ENCODE results near the gene ANO1. TPM values are rescaled to one million over a fixed set of nuclear protein-coding genes. Genes with fewer than 3 reads are reported as not detected.

ANO1 gene
- polyA plus RNA-seq, 1 of the 3 experiments (the other 2 are of a cell fraction): not detected

DNA sequence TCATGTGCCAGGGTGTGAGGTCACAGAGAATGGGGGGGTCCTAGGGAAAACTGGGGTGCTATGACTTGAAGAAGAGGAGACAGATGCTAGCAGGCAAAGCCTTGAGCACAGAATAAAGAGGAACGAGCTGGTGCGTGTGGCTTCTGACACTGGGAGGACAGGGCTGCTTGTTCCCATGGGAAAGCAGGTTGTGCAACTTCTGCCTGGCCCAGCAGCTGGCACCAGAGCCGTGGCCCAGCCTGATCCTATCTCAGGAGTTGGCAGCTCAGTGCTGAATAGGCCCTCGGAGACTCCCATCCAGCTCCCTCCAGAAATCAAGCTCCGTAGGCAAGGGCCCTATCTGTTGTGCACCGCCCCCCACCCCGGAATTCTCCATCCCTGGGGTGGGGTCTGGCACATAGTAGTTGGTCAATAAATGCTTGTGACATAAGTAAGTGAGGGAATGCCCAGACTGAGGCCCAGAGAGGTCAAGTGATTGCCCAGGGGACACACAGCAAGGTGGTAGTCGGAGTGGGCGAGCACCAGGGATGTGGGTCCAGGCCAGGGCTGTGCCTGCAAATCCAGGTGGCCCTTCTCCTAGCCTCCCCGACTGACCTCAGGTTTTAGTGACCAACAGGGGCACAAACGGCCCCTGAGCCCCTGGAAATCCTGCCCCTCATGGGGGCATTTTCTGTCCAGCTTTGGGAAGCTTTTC, 105.5 kb downstream of the ANO1 start:
- H3K27me3 ChIP-seq (ENCODE audit: insufficient read depth): peaks cover 14% of the 10 kb centered on the region
- no peaks in the 10 kb centered on the region for H3K36me3 ChIP-seq (replicated peaks in 1 of 2; ENCODE audit: control insufficient read depth in 1 of 2, insufficient read depth in 2 of 2, low read length in 1 of 2)
- ChIA-PET CTCF (interaction anchor here (0.9 to 2.9 kb wide), 6 partner anchors 8 to 479 kb away, joined by 3 to 21 read pairs (median 6); no protein-coding TSS in a partner anchor), POLR2A (no interaction called here)
- WGBS (ENCODE audit: low lambda C conversion rate): 39% methylated on average over 10 of the region's 11 CpGs
- no peak overlapping the region for H3K4me3 ChIP-seq (ENCODE audit: low read depth in 2 of 2, low read length in 1 of 2)
- no peak for DNase-seq
- no peaks in the 10 kb centered on the region for H3F3A ChIP-seq (replicated peaks; ENCODE audit: insufficient read depth)
- H3K4me2 ChIP-seq: no peak overlapping the region
- no peaks in the 10 kb centered on the region for H3K79me2 ChIP-seq (ENCODE audit: insufficient read depth)
- no peaks in the 10 kb centered on the region for H4K20me1 ChIP-seq (ENCODE audit: insufficient read depth)
- H2AFZ ChIP-seq (ENCODE audit: low read depth): no peak overlapping the region
- H3K9ac ChIP-seq: no peak overlapping the region
- H3K9me2 ChIP-seq: no peaks in the 10 kb centered on the region
- no peaks in the 10 kb centered on the region for H3K9me3 ChIP-seq
- H3K27ac ChIP-seq (ENCODE audit: low read depth in 2 of 2, low read length in 1 of 2): no peak overlapping the region
- TF ChIP-seq YY1 (IDR thresholded peaks at IDR 0.05; ENCODE audit: low read depth): no peak
- TF ChIP-seq RFX5 (IDR thresholded peaks at IDR 0.05; ENCODE audit: low read length): no peak
- TF ChIP-seq, protein P1, sequence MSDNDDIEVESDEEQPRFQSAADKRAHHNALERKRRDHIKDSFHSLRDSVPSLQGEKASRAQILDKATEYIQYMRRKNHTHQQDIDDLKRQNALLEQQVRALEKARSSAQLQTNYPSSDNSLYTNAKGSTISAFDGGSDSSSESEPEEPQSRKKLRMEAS (IDR thresholded peaks at IDR 0.05; ENCODE audit: low read depth): no peak
- TF ChIP-seq, protein P2, sequence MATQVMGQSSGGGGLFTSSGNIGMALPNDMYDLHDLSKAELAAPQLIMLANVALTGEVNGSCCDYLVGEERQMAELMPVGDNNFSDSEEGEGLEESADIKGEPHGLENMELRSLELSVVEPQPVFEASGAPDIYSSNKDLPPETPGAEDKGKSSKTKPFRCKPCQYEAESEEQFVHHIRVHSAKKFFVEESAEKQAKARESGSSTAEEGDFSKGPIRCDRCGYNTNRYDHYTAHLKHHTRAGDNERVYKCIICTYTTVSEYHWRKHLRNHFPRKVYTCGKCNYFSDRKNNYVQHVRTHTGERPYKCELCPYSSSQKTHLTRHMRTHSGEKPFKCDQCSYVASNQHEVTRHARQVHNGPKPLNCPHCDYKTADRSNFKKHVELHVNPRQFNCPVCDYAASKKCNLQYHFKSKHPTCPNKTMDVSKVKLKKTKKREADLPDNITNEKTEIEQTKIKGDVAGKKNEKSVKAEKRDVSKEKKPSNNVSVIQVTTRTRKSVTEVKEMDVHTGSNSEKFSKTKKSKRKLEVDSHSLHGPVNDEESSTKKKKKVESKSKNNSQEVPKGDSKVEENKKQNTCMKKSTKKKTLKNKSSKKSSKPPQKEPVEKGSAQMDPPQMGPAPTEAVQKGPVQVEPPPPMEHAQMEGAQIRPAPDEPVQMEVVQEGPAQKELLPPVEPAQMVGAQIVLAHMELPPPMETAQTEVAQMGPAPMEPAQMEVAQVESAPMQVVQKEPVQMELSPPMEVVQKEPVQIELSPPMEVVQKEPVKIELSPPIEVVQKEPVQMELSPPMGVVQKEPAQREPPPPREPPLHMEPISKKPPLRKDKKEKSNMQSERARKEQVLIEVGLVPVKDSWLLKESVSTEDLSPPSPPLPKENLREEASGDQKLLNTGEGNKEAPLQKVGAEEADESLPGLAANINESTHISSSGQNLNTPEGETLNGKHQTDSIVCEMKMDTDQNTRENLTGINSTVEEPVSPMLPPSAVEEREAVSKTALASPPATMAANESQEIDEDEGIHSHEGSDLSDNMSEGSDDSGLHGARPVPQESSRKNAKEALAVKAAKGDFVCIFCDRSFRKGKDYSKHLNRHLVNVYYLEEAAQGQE (IDR thresholded peaks at IDR 0.05; ENCODE audit: low read depth, low read length): no peak
- TF ChIP-seq NFIC (IDR thresholded peaks at IDR 0.05; ENCODE audit: borderline replicate concordance): no peak
- TF ChIP-seq TCF12 (IDR thresholded peaks at IDR 0.05): no peak
- no peak for TF ChIP-seq FOXM1 (IDR thresholded peaks at IDR 0.05; ENCODE audit: low read depth)
- TF ChIP-seq TEAD4 (IDR thresholded peaks at IDR 0.05; ENCODE audit: borderline replicate concordance, insufficient read depth): no peak
- TF ChIP-seq, protein P3, sequence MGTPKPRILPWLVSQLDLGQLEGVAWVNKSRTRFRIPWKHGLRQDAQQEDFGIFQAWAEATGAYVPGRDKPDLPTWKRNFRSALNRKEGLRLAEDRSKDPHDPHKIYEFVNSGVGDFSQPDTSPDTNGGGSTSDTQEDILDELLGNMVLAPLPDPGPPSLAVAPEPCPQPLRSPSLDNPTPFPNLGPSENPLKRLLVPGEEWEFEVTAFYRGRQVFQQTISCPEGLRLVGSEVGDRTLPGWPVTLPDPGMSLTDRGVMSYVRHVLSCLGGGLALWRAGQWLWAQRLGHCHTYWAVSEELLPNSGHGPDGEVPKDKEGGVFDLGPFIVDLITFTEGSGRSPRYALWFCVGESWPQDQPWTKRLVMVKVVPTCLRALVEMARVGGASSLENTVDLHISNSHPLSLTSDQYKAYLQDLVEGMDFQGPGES (IDR thresholded peaks at IDR 0.05; ENCODE audit: low read depth, low read length): no peak
- no peak for TF ChIP-seq RCOR1 (IDR thresholded peaks at IDR 0.05; ENCODE audit: low read length)
- TF ChIP-seq ELF1 (IDR thresholded peaks at IDR 0.05): no peak
- TF ChIP-seq, protein P4, sequence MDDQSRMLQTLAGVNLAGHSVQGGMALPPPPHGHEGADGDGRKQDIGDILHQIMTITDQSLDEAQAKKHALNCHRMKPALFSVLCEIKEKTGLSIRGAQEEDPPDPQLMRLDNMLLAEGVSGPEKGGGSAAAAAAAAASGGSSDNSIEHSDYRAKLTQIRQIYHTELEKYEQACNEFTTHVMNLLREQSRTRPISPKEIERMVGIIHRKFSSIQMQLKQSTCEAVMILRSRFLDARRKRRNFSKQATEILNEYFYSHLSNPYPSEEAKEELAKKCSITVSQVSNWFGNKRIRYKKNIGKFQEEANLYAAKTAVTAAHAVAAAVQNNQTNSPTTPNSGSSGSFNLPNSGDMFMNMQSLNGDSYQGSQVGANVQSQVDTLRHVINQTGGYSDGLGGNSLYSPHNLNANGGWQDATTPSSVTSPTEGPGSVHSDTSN (IDR thresholded peaks at IDR 0.05): no peak
- no peak for TF ChIP-seq TAF1 (IDR thresholded peaks at IDR 0.05; ENCODE audit: borderline replicate concordance, low read depth, low read length)
- TF ChIP-seq, protein P5, sequence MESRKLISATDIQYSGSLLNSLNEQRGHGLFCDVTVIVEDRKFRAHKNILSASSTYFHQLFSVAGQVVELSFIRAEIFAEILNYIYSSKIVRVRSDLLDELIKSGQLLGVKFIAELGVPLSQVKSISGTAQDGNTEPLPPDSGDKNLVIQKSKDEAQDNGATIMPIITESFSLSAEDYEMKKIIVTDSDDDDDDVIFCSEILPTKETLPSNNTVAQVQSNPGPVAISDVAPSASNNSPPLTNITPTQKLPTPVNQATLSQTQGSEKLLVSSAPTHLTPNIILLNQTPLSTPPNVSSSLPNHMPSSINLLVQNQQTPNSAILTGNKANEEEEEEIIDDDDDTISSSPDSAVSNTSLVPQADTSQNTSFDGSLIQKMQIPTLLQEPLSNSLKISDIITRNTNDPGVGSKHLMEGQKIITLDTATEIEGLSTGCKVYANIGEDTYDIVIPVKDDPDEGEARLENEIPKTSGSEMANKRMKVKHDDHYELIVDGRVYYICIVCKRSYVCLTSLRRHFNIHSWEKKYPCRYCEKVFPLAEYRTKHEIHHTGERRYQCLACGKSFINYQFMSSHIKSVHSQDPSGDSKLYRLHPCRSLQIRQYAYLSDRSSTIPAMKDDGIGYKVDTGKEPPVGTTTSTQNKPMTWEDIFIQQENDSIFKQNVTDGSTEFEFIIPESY (IDR thresholded peaks at IDR 0.05; ENCODE audit: borderline replicate concordance, low read depth): no peak
- TF ChIP-seq SMC3 (IDR thresholded peaks at IDR 0.05; ENCODE audit: low read depth, low read length): no peak
- TF ChIP-seq GABPA (IDR thresholded peaks at IDR 0.05; ENCODE audit: low read depth): no peak
- no peak for TF ChIP-seq RAD21 (IDR thresholded peaks at IDR 0.05; ENCODE audit: low read length)
- no peaks in the 10 kb centered on the region for H3K4me1 ChIP-seq (ENCODE audit: control insufficient read depth in 1 of 2, insufficient read depth in 2 of 2, low read depth in 1 of 2, low read length in 1 of 2)
